GM19035 (cell line): ENCODE data around the gene STK40.

Experiments used
- ATAC-seq: cut with Tn5 transposase; IDR thresholded peaks from one replicate; pipeline ENCODE4 v1.9.1; 2021; ENCODE audit not compliant: unreplicated experiment

Gene STK40

GRCh38 chr1:36385410-36386264 lies at the start of gene STK40:
Gene STK40, minus strand, starts transcription at chr1:36385924. Its CDS starts 24,592 bp downstream, at chr1:36361332.
- peak; percentile 85 for ATAC-seq

- ATAC-seq = no peak
Observed at GRCh38 chr1:36433102-36433501, 47.4 kb upstream of the STK40 start.

- ATAC-seq = no peak
Observed at GRCh38 chr1:36432616-36433015, 46.9 kb upstream of the STK40 start.

GRCh38 chr1:36425791-36426190 lies 40.1 kb upstream of the STK40 start:
- ATAC-seq = no peak

GRCh38 chr1:36421649-36422048 lies 35.9 kb upstream of the STK40 start:
- no peak for ATAC-seq

- no peak for ATAC-seq
Observed at GRCh38 chr1:36420836-36421317, 35.2 kb upstream of the STK40 start.

- no peak for ATAC-seq
Observed at GRCh38 chr1:36420409-36420808, 34.7 kb upstream of the STK40 start.

- no peak for ATAC-seq
Observed at GRCh38 chr1:36419569-36419968, 33.8 kb upstream of the STK40 start.

- no peak for ATAC-seq
Observed at GRCh38 chr1:36419140-36419539, 33.4 kb upstream of the STK40 start.

- no peak for ATAC-seq
Observed at GRCh38 chr1:36417931-36418330, 32.2 kb upstream of the STK40 start.

- no peak for ATAC-seq
Observed at GRCh38 chr1:36415661-36416326, 30.1 kb upstream of the STK40 start.

- ATAC-seq = no peak
Observed at GRCh38 chr1:36414384-36414783, 28.7 kb upstream of the STK40 start.

GRCh38 chr1:36411674-36412648 lies 26.2 kb upstream of the STK40 start:
- ATAC-seq = no peak

GRCh38 chr1:36408479-36408878 lies 22.8 kb upstream of the STK40 start:
- ATAC-seq = no peak

GRCh38 chr1:36406440-36406839 lies 20.7 kb upstream of the STK40 start:
- no peak for ATAC-seq

GRCh38 chr1:36402504-36402890 lies 16.8 kb upstream of the STK40 start:
- ATAC-seq = no peak

- no peak for ATAC-seq
Observed at GRCh38 chr1:36401602-36402503, 16.1 kb upstream of the STK40 start.

GRCh38 chr1:36400825-36401601 lies 15.3 kb upstream of the STK40 start:
- ATAC-seq = peak; percentile 57

GRCh38 chr1:36400514-36400824 lies 14.7 kb upstream of the STK40 start:
- ATAC-seq = no peak
